PC-3 (cell line): ENCODE measurements around the gene PSMD4. TPM values are rescaled to one million over a fixed set of nuclear protein-coding genes. Genes with fewer than 3 reads are reported as not detected.
A peak's percentile ranks its signal among the peaks of the same experiment; 100 is the strongest.

Experiments
- ATAC-seq: fragments of 200-7000 bp; cut with Tn5 transposase; 2 replicates; pipeline ENCODE4 v1.9.1; 2020; ENCODE audit warnings: mild to moderate bottlenecking, moderate library complexity
- BruUV-seq: library from RNA; stranded (reverse); fragments of 400-500 nt; replicated peaks from 2 replicates; lab custom pipeline; 2021; lab: Mats Ljungman, UMichigan
- CTCF ChIA-PET: fragments of 300-600 bp; sonication (Branson Sonifier 250); formaldehyde crosslinking; loops from one replicate; lab custom pipeline; 2022; ENCODE audit warnings: antibody characterized with exemption; lab: Charles Lee
- POLR2A ChIA-PET: fragments of 300-600 bp; sonication (Branson Sonifier 250); formaldehyde crosslinking; loops from one replicate; lab custom pipeline; 2022; ENCODE audit warnings: antibody characterized with exemption; ENCODE audit not compliant: unreplicated experiment; lab: Charles Lee
- DNase-seq: peaks from one replicate; pipeline ENCODE4 v3.0.0-alpha.2; 2015
- H2AFZ ChIP-seq: fragments of 300-600 bp; sonication (generic); 2 replicates; pipeline ENCODE4 v1.6.0; 2016; ENCODE audit warnings: antibody characterized with exemption, low read length
- H3F3A ChIP-seq: fragments of 300-600 bp; sonication (generic); one replicate; pipeline ENCODE4 v1.6.0; 2017; ENCODE audit warnings: antibody characterized with exemption, low read length, control low read depth, mild to moderate bottlenecking; ENCODE audit not compliant: unreplicated experiment
- H3K27ac ChIP-seq: fragments of 300-600 bp; sonication (generic); 2 replicates; pipeline ENCODE4 v1.5.1; 2016; ENCODE audit warnings: mild to moderate bottlenecking, low read length
- H3K27me3 ChIP-seq: fragments of 300-600 bp; sonication (generic); 2 replicates; pipeline ENCODE4 v1.6.1; 2016; ENCODE audit warnings: low read length, mixed read lengths
- H3K36me3 ChIP-seq: fragments of 300-600 bp; sonication (generic); 2 replicates; pipeline ENCODE4 v1.6.1; 2016; ENCODE audit warnings: low read depth, mixed run types, low read length, mixed read lengths
- H3K4me1 ChIP-seq: fragments of 300-600 bp; sonication (generic); 2 replicates; pipeline ENCODE4 v1.5.1; 2016; ENCODE audit warnings: low read length; ENCODE audit not compliant: insufficient read depth
- H3K4me2 ChIP-seq: fragments of 300-600 bp; sonication (generic); 2 replicates; pipeline ENCODE4 v1.6.0; 2016; ENCODE audit warnings: low read length
- H3K4me3 ChIP-seq: fragments of 300-600 bp; sonication (generic); 2 replicates; pipeline ENCODE4 v1.5.1; 2016; ENCODE audit warnings: mild to moderate bottlenecking, low read length, mixed read lengths
- H3K79me2 ChIP-seq: fragments of 300-600 bp; sonication (generic); 2 replicates; pipeline ENCODE4 v1.6.1; 2017; ENCODE audit warnings: low read length, mixed read lengths
- H3K9ac ChIP-seq: fragments of 300-600 bp; sonication (generic); 2 replicates; pipeline ENCODE4 v1.6.0; 2016; ENCODE audit warnings: mild to moderate bottlenecking, low read length
- H3K9me2 ChIP-seq: fragments of 300-600 bp; sonication (generic); replicated peaks from 2 replicates; pipeline ENCODE4 v1.6.1; 2016; ENCODE audit warnings: mixed run types, low read length, mixed read lengths
- H3K9me3 ChIP-seq: fragments of 300-600 bp; sonication (generic); 2 replicates; pipeline ENCODE4 v1.6.1; 2016; ENCODE audit warnings: low read length, mixed read lengths
- H4K20me1 ChIP-seq: fragments of 300-600 bp; sonication (generic); 2 replicates; pipeline ENCODE4 v1.6.1; 2016; ENCODE audit warnings: low read length, mixed read lengths
- EZH2 ChIP-seq: fragments of 300-600 bp; sonication (generic); IDR thresholded peaks from one replicate; pipeline ENCODE4 v1.6.1; 2017; ENCODE audit warnings: antibody characterized with exemption, mild to moderate bottlenecking, low read length; ENCODE audit not compliant: unreplicated experiment
- EZH2phosphoT487 ChIP-seq: fragments of 300-600 bp; sonication (generic); IDR thresholded peaks from 2 replicates; pipeline ENCODE4 v1.6.1; 2018; ENCODE audit warnings: mild to moderate bottlenecking, antibody characterized with exemption, low read length, borderline replicate concordance
- intact Hi-C: fragments of 100-400 bp; cut with micrococcal nuclease; formaldehyde crosslinking; loops from 2 replicates; pipeline ENCODE4 v1.9.0; 2023
- total RNA-seq: library from RNA; depleted of rRNA; stranded (reverse); fragments of >200 nt; gene quantifications from 2 replicates; pipeline ENCODE4 v1.2.3, GENCODE V29; 2014
- TF ChIP-seq, protein P1 (sequence below): fragments of 300-600 bp; sonication (generic); conservative IDR thresholded peaks from 2 replicates; pipeline ENCODE4 v1.5.1; 2017; ENCODE audit warnings: antibody characterized with exemption, low read depth, mild to moderate bottlenecking, low read length

Gene PSMD4
- total RNA-seq, 1 experiment from 2014 or later = 404 TPM

DNA sequence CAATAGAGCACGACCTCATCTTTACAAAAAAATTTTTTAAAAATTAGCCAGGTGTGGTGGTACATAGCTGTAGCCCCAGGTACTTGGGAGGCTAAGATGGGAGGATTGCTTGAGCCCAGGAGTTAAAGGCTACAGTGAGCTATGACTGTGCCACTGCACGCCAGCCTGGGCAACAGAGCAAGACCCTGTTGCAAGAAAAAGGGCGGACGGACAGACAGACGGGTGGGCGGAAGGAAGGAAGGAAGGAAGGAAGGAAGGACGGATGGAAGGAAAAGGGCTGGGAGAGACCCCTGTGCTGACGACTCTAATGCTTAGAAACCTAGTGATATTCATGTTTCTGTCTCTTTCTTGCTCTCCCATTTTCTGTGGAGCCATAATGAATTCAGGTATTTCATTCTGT lies 58.3 kb downstream of the PSMD4 start:
- intact Hi-C loops = no loop called here
- TF ChIP-seq, protein P1, sequence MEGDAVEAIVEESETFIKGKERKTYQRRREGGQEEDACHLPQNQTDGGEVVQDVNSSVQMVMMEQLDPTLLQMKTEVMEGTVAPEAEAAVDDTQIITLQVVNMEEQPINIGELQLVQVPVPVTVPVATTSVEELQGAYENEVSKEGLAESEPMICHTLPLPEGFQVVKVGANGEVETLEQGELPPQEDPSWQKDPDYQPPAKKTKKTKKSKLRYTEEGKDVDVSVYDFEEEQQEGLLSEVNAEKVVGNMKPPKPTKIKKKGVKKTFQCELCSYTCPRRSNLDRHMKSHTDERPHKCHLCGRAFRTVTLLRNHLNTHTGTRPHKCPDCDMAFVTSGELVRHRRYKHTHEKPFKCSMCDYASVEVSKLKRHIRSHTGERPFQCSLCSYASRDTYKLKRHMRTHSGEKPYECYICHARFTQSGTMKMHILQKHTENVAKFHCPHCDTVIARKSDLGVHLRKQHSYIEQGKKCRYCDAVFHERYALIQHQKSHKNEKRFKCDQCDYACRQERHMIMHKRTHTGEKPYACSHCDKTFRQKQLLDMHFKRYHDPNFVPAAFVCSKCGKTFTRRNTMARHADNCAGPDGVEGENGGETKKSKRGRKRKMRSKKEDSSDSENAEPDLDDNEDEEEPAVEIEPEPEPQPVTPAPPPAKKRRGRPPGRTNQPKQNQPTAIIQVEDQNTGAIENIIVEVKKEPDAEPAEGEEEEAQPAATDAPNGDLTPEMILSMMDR = no peak
- TF ChIP-seq EZH2 = no peak
- TF ChIP-seq EZH2phosphoT487 = no peak

GRCh38 chr1:151313501-151313900 lies 59.0 kb downstream of the PSMD4 start:
- Histone ChIP-seq H3K4me2 (peak overlapping the region; percentile 74), H3K4me1 (peaks cover 51% of the 10 kb centered on the region), H3K79me2 (peaks cover 71% of the 10 kb centered on the region), H4K20me1 (peaks cover 16% of the 10 kb centered on the region), H2AFZ (no peak overlapping the region), H3K4me3 (no peak overlapping the region), H3K9me3 (no peaks in the 10 kb centered on the region), H3K9ac (no peak overlapping the region), H3K27me3 (no peaks in the 10 kb centered on the region), H3K27ac (peak overlapping the region; percentile 91), H3K36me3 (peaks cover 40% of the 10 kb centered on the region), H3F3A (peaks cover 17% of the 10 kb centered on the region), H3K9me2 (no peaks in the 10 kb centered on the region)
- ATAC-seq (no peak), DNase-seq (no peak)
- ChIA-PET CTCF (interaction anchor here (0.6 kb wide), 1 partner anchor 26 kb away, joined by 7 read pairs; no protein-coding TSS in a partner anchor), POLR2A (interaction anchor here (0.6 to 1.2 kb wide), 4 partner anchors 12 to 93 kb away, joined by 3 to 8 read pairs (median 3); partner anchors contain the start of gene PI4KB)
- TSS peak; percentile 1 for BruUV-seq
- intact Hi-C loops = no loop called here
- no peak for TF ChIP-seq EZH2phosphoT487
- no peak for TF ChIP-seq EZH2
- TF ChIP-seq, protein P1 = no peak

More for the DNA sequence above, 58.3 kb downstream of the PSMD4 start:
- ChIA-PET POLR2A (interaction anchor here (0.6 kb wide), 1 partner anchor 28 kb away, joined by 3 read pairs; no protein-coding TSS in a partner anchor), CTCF (interaction anchor here (0.6 kb wide), 1 partner anchor 26 kb away, joined by 7 read pairs; no protein-coding TSS in a partner anchor)
- Histone ChIP-seq H3K27ac (peak overlapping the region; percentile 91), H3K27me3 (no peaks in the 10 kb centered on the region), H3K4me2 (peak overlapping the region; percentile 74), H3K4me1 (peaks cover 51% of the 10 kb centered on the region), H3F3A (peaks cover 17% of the 10 kb centered on the region), H3K9me2 (no peaks in the 10 kb centered on the region), H3K9ac (no peak overlapping the region), H3K79me2 (peaks cover 72% of the 10 kb centered on the region), H3K9me3 (no peaks in the 10 kb centered on the region), H3K4me3 (no peak overlapping the region), H2AFZ (no peak overlapping the region), H3K36me3 (peaks cover 47% of the 10 kb centered on the region), H4K20me1 (peaks cover 16% of the 10 kb centered on the region)
- no TSS peak for BruUV-seq
- DNase-seq = no peak
- no peak for ATAC-seq

DNA sequence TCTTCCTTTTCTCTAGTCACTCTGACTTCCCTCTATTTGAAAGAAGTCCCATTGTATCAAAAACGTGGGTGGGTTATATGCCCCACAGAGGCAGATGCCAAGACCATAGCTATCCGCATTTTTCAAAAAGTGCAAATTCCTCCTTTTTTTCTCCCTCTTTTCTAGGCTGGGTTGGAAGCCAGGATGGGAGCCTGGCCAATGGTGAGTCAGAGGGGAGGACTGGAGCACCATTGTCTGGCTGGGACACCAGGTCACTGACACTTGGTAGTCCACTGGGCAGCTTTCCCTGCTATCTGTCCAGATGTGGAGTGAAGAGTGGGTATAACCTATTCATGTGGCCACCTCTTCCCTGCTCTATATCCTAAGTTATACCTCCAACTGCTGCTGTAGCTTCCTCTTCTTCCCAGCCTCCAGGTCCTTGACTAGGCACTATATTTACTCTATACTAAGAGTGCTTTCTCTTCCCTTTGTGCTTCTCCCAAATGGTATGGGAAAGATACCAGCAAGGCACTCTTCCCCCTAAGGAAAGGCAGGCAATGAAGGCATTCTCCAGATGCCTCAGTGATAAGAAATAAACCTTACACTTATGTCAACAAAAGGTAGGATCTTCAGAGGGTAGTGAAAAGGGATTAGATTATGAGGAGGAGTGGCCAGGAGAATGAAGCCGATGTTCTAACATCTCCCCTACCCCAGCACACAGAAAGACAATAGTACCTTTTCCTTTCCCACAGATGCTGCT lies 59.8 kb downstream of the PSMD4 start:
- H3K27ac ChIP-seq = peak overlapping the region; percentile 91
- intact Hi-C loops = no loop called here
- no peaks in the 10 kb centered on the region for H3K27me3 ChIP-seq
- no peak overlapping the region for H3K9ac ChIP-seq
- H3K36me3 ChIP-seq = peaks cover 35% of the 10 kb centered on the region
- BruUV-seq = no TSS peak
- ChIA-PET POLR2A (interaction anchor here (0.7 to 1.2 kb wide), 4 partner anchors 11 to 684 kb away, joined by 3 to 8 read pairs (median 3); partner anchors contain the start of gene PI4KB), CTCF (no interaction called here)
- peak; percentile 59 for ATAC-seq
- DNase-seq = peak; percentile 81
- TF ChIP-seq, protein P1 = no peak
- TF ChIP-seq EZH2 (no peak), EZH2phosphoT487 (no peak)
- H3K9me2 ChIP-seq = no peaks in the 10 kb centered on the region
- peaks cover 16% of the 10 kb centered on the region for H4K20me1 ChIP-seq
- no peak overlapping the region for H3K4me3 ChIP-seq
- H2AFZ ChIP-seq = no peak overlapping the region
- peak overlapping the region; percentile 74 for H3K4me2 ChIP-seq
- peaks cover 66% of the 10 kb centered on the region for H3K79me2 ChIP-seq
- H3K4me1 ChIP-seq = peaks cover 51% of the 10 kb centered on the region
- H3F3A ChIP-seq = peaks cover 18% of the 10 kb centered on the region
- H3K9me3 ChIP-seq = no peaks in the 10 kb centered on the region
